ENCODE data around the gene ACE. TPM values are rescaled to one million over a fixed set of nuclear protein-coding genes. Genes with fewer than 3 reads are reported as not detected.

The ACE gene
- total RNA-seq, 1 experiment from 2014 or later: 5.4 TPM

GRCh38 chr17:63491977-63492618, 15.2 kb downstream of the ACE start:
- H3K4me1 Mint-ChIP-seq: peaks cover 0 to 6% of the 10 kb centered on the region in 2 experiments; a peak in 2 of 4 replicates
- Histone ChIP-seq H3K23me2 (ENCODE audit: insufficient read length, low read depth, low read length, poor library complexity, severe bottlenecking) (no peaks in the 10 kb centered on the region), H2AFZ (ENCODE audit: low read length) (no peak overlapping the region)

More at GRCh38 chr17:63491977-63492618, 15.2 kb downstream of the ACE start:
- TF ChIP-seq CTCF (conservative IDR thresholded peaks at IDR 0.05): no peak
- H3K36me3 Mint-ChIP-seq (ENCODE audit: insufficient read depth in 1 of 3, low read depth in 3 of 3): no peaks in the 10 kb centered on the region; a peak in 1 of 7 replicates
- WGBS (ENCODE audit: extremely low coverage, insufficient read length, low lambda C conversion rate): no CpG with 5 or more reads among the region's 10 CpGs
- no peak overlapping the region for H3K4ac ChIP-seq (ENCODE audit: low read depth, low read length)
- H3K27me3 ChIP-seq (ENCODE audit: insufficient read depth, low read length): no peaks in the 10 kb centered on the region
- H3K79me2 ChIP-seq (ENCODE audit: insufficient read depth, low read length): no peaks in the 10 kb centered on the region
- no peak overlapping the region for H3K4me2 ChIP-seq (ENCODE audit: insufficient read depth, insufficient read length, low read length)
- no peak overlapping the region for H2BK20ac ChIP-seq (ENCODE audit: low read depth, low read length, poor library complexity, severe bottlenecking)
- H3K9me3 ChIP-seq (ENCODE audit: control insufficient read depth, low read depth, low read length): no peaks in the 10 kb centered on the region
- H3K27ac ChIP-seq (ENCODE audit: insufficient read length, low read depth, low read length): no peak overlapping the region
- no peaks in the 10 kb centered on the region for H3K4me1 ChIP-seq (ENCODE audit: insufficient read depth, low read length)
- DNase-seq: no peak
- H3K14ac ChIP-seq (ENCODE audit: insufficient read depth, low read length): no peak overlapping the region; the same call in 1 of the 2 replicates
- H3K79me1 ChIP-seq (ENCODE audit: insufficient read depth, low read depth, low read length, poor library complexity, severe bottlenecking): no peaks in the 10 kb centered on the region
- H3K4me3 Mint-ChIP-seq: no peak overlapping the region
- H3K27me3 Mint-ChIP-seq (ENCODE audit: low read depth): no peaks in the 10 kb centered on the region; the same call in 1 of the 2 replicates
- no peak overlapping the region for H2BK5ac ChIP-seq (ENCODE audit: insufficient read length, low read length)
- H4K91ac ChIP-seq (ENCODE audit: insufficient read length, low read depth, low read length): no peak overlapping the region
- H2BK15ac ChIP-seq (ENCODE audit: low read depth, low read length): no peak overlapping the region
- no peaks in the 10 kb centered on the region for H3K9me3 Mint-ChIP-seq
- no peak overlapping the region for H4K5ac ChIP-seq (ENCODE audit: insufficient read length, low read depth, low read length)
- no peak overlapping the region for H3K9ac ChIP-seq (ENCODE audit: extremely low read depth, insufficient read length, low read length)
- no peak overlapping the region for H3K56ac ChIP-seq (ENCODE audit: insufficient read length, low read depth, low read length)
- H2BK120ac ChIP-seq (ENCODE audit: low read depth, low read length, poor library complexity, severe bottlenecking): no peak overlapping the region
- no peak overlapping the region for H3K23ac ChIP-seq (ENCODE audit: insufficient read length, low read depth, low read length)
- no peak overlapping the region for H3K18ac ChIP-seq (ENCODE audit: insufficient read length, low read depth, low read length)
- H3K27ac Mint-ChIP-seq: no peak overlapping the region
- no peak overlapping the region for H3T11ph ChIP-seq (ENCODE audit: low read length)
- H2AK5ac ChIP-seq (ENCODE audit: insufficient read length, low read length): no peak overlapping the region
- H4K20me1 ChIP-seq (ENCODE audit: control insufficient read depth, insufficient read depth, insufficient read length): no peaks in the 10 kb centered on the region
- no peak overlapping the region for H2BK12ac ChIP-seq (ENCODE audit: insufficient read length, low read depth, low read length)
- no peak overlapping the region for H4K8ac ChIP-seq (replicated peaks; ENCODE audit: insufficient read length, low read depth, low read length)

Data from H9 (cell line).